Right lobe of liver (tissue), 4 donors: ENCODE data around the gene MMP24OS.
A peak's percentile ranks its signal among the peaks of the same experiment; 100 is the strongest.

Experiments
- POLR2A ChIP-seq: fragments of 450-650 bp; IDR thresholded peaks from one replicate; pipeline ENCODE4 v1.6.1; 2017; ENCODE audit warnings: antibody characterized with exemption, mild to moderate bottlenecking
- TF ChIP-seq, protein P1 (sequence below), 4 donors: fragments of 200-600 bp in 3 of 4; fragments of 450-650 bp in 1 of 4; IDR thresholded peaks; one replicate each; pipeline versions ENCODE4 v1.5.1 to v1.8.0; 2016 to 2022; ENCODE audit warnings: antibody characterized with exemption in 4 of 4, mild to moderate bottlenecking in 2 of 4
- donor health status: DM: no; HTN: no; CAD: no.
- donor health status: DM: no; HTN: no; CAD: no.
- donor health status: DM: no; HTN: yes; CAD: no.

DNA sequence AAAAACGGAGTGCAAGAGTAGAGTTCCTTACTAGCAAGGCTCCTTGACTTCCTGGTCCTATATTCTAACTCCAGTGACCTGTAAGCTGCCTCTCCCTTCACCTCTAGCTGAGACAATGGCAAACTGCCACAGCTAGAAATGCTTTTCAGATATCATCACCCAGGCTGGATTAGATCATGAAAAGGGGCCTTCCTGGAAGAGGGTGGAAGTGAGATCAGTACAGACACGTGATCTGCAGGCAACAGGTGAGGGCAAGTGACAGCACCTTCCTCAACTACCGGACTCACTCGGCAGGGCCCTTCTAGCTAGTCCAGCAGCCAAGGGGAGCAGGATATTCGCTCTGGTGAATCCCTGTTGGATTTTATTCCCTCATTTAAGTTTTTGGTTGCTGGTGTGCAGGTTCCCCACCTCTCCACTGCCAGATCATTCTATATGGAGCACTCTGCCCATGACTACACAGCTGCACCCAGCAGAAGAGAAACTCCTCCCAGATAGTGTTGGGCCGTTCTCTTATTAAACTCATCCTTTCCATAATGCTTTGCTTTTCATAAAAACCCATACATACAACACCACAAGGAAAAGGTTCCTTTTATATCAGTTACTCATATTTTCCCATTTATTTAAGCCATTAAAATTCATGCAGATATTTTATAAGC is 40.7 kb upstream of the MMP24OS start:
- TF ChIP-seq, protein P1, sequence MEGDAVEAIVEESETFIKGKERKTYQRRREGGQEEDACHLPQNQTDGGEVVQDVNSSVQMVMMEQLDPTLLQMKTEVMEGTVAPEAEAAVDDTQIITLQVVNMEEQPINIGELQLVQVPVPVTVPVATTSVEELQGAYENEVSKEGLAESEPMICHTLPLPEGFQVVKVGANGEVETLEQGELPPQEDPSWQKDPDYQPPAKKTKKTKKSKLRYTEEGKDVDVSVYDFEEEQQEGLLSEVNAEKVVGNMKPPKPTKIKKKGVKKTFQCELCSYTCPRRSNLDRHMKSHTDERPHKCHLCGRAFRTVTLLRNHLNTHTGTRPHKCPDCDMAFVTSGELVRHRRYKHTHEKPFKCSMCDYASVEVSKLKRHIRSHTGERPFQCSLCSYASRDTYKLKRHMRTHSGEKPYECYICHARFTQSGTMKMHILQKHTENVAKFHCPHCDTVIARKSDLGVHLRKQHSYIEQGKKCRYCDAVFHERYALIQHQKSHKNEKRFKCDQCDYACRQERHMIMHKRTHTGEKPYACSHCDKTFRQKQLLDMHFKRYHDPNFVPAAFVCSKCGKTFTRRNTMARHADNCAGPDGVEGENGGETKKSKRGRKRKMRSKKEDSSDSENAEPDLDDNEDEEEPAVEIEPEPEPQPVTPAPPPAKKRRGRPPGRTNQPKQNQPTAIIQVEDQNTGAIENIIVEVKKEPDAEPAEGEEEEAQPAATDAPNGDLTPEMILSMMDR (IDR thresholded peaks at IDR 0.05), result no peak
- TF ChIP-seq POLR2A, result peak; percentile 71
